VCaP (cell line): Measurements from ENCODE around the gene EPHB2.
A peak's percentile ranks its signal among the peaks of the same experiment; 100 is the strongest.

ENCODE experiments used
- H3K27ac ChIP-seq: fragments of 450-650 bp; 2 replicates; pipeline ENCODE4 v1.5.1; 2017
- CTCF ChIP-seq: fragments of 450-650 bp; conservative IDR thresholded peaks from 2 replicates; pipeline ENCODE4 v1.5.1; 2017; ENCODE audit warnings: mild to moderate bottlenecking, moderate library complexity

The EPHB2 gene

GRCh38 chr1:22749503-22749902 lies 38.9 kb downstream of the EPHB2 start:
- TF ChIP-seq CTCF = no peak
- no peak overlapping the region for H3K27ac ChIP-seq

GRCh38 chr1:22749919-22750684 lies 39.5 kb downstream of the EPHB2 start:
- peak overlapping the region; percentile 56 for H3K27ac ChIP-seq
- no peak for TF ChIP-seq CTCF

GRCh38 chr1:22750685-22751051 lies 40.0 kb downstream of the EPHB2 start:
- no peak for TF ChIP-seq CTCF

GRCh38 chr1:22751124-22751531 lies 40.5 kb downstream of the EPHB2 start:
- peak overlapping the region; percentile 56 for H3K27ac ChIP-seq
- peak; percentile 36; the same call in 1 of the 2 replicates for TF ChIP-seq CTCF

More at GRCh38 chr1:22750685-22751051, 40.0 kb downstream of the EPHB2 start:
- H3K27ac ChIP-seq = peak overlapping the region; percentile 56

- no peak overlapping the region for H3K27ac ChIP-seq
- TF ChIP-seq CTCF = no peak
Observed at GRCh38 chr1:22752339-22752738, 41.7 kb downstream of the EPHB2 start.

GRCh38 chr1:22753481-22753971 lies 42.9 kb downstream of the EPHB2 start:
- TF ChIP-seq CTCF = no peak
- no peak overlapping the region for H3K27ac ChIP-seq

GRCh38 chr1:22754106-22754768 lies 43.6 kb downstream of the EPHB2 start:
- H3K27ac ChIP-seq = no peak overlapping the region
- TF ChIP-seq CTCF = no peak
